ENCODE results near the gene TAF8.

TAF8 gene

GRCh38 chr6:42079941-42080464, 29.7 kb downstream of the TAF8 start:
- Histone ChIP-seq H3K4me1 (ENCODE audit: control insufficient read depth, insufficient read depth, low read length) (no peaks in the 10 kb centered on the region), H3K27me3 (ENCODE audit: control insufficient read depth, insufficient read depth, low read length) (no peaks in the 10 kb centered on the region), H3K4me3 (ENCODE audit: low read length) (no peak overlapping the region), H3K36me3 (ENCODE audit: control insufficient read depth, insufficient read depth, low read length) (peaks cover 20% of the 10 kb centered on the region), H3K27ac (ENCODE audit: low read depth, low read length) (no peak overlapping the region), H3K9ac (ENCODE audit: low read length) (no peak overlapping the region)

DNA sequence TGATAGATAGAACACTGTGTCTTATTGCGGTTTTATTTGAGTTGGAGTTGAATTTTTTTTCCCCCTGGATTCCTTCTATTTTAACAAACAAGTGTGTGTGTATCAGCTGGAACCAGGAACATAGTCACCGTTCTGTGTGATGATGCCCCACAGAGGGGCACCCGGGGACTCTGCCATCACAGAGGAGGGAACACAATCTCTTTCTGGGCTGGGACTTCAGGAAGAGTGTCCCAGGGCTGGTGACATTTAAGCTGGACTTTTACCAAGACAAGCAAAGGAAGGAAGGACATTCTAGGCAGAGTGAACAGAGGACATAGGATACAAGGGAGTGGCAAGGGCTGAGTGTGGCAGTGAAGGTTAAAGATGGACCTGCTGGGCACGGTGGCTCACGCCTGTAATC, 33.2 kb downstream of the TAF8 start:
- Histone ChIP-seq H3K9ac (ENCODE audit: low read length) (no peak overlapping the region), H3K4me3 (ENCODE audit: low read length) (no peak overlapping the region), H3K4me1 (ENCODE audit: control insufficient read depth, insufficient read depth, low read length) (no peaks in the 10 kb centered on the region), H3K27me3 (ENCODE audit: control insufficient read depth, insufficient read depth, low read length) (no peaks in the 10 kb centered on the region), H3K27ac (ENCODE audit: low read depth, low read length) (no peak overlapping the region), H3K36me3 (ENCODE audit: control insufficient read depth, insufficient read depth, low read length) (peaks cover 2% of the 10 kb centered on the region)

GRCh38 chr6:42084889-42085288, 34.6 kb downstream of the TAF8 start:
- Histone ChIP-seq H3K36me3 (ENCODE audit: control insufficient read depth, insufficient read depth, low read length) (peaks cover 2% of the 10 kb centered on the region), H3K9ac (ENCODE audit: low read length) (no peak overlapping the region), H3K4me3 (ENCODE audit: low read length) (no peak overlapping the region), H3K27me3 (ENCODE audit: control insufficient read depth, insufficient read depth, low read length) (no peaks in the 10 kb centered on the region), H3K4me1 (ENCODE audit: control insufficient read depth, insufficient read depth, low read length) (no peaks in the 10 kb centered on the region), H3K27ac (ENCODE audit: low read depth, low read length) (no peak overlapping the region)

GRCh38 chr6:42086046-42087035, 36.0 kb downstream of the TAF8 start:
- H3K4me1 ChIP-seq (ENCODE audit: control insufficient read depth, insufficient read depth, low read length), result no peaks in the 10 kb centered on the region
- peaks cover 2% of the 10 kb centered on the region for H3K36me3 ChIP-seq (ENCODE audit: control insufficient read depth, insufficient read depth, low read length)
- H3K27ac ChIP-seq (ENCODE audit: low read depth, low read length), result no peak overlapping the region
- no peaks in the 10 kb centered on the region for H3K27me3 ChIP-seq (ENCODE audit: control insufficient read depth, insufficient read depth, low read length)
- H3K9ac ChIP-seq (ENCODE audit: low read length), result no peak overlapping the region
- no peak overlapping the region for H3K4me3 ChIP-seq (ENCODE audit: low read length)

GRCh38 chr6:42088101-42088591, 37.8 kb downstream of the TAF8 start:
- H3K36me3 ChIP-seq (ENCODE audit: control insufficient read depth, insufficient read depth, low read length), result no peaks in the 10 kb centered on the region
- H3K27me3 ChIP-seq (ENCODE audit: control insufficient read depth, insufficient read depth, low read length), result no peaks in the 10 kb centered on the region
- no peak overlapping the region for H3K9ac ChIP-seq (ENCODE audit: low read length)
- H3K4me1 ChIP-seq (ENCODE audit: control insufficient read depth, insufficient read depth, low read length), result no peaks in the 10 kb centered on the region
- no peak overlapping the region for H3K27ac ChIP-seq (ENCODE audit: low read depth, low read length)
- no peak overlapping the region for H3K4me3 ChIP-seq (ENCODE audit: low read length)

DNA sequence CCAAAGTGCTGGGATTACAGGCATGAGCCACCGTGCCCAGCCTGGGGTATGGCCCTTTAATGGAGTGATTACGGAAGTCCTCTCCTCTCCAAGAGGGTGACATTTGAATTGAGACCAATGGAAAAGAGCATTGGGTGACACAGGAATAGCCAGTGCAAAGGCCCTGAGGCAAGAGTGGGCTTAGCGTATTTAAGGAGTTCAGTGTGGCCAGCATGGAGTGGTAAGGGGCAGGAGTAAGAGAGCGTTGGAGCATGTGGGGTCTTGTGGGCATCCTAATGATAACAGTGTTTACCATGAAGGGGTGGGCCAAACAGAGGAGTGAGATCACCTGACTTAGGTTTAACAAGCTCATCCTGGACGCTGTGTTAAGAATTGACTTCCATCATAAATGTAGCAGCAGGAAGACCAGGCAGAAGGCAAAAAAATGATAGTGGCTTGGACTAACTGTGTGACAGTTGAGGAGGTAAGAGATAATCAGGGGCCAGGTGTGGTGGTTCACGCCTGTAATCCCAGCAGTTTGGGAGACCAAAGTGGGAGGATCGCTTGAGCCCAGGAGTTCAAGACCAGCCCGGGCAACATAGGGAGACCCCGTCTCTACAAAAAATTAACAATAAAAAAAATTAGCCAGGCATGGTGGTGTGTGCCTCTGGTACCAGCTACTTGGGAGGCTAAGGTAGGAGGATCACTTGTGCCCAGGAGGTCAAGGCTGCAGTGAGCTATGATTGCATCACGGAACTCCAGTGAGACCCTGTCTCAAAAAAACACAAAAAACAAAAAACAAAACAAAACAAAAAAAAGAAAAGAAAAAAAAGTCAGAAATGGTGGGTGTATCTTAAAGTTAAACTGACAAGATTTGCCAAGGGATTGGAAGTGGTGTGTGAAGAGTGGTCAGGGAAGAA, 40.7 kb downstream of the TAF8 start:
- Histone ChIP-seq H3K4me1 (ENCODE audit: control insufficient read depth, insufficient read depth, low read length) (no peaks in the 10 kb centered on the region), H3K36me3 (ENCODE audit: control insufficient read depth, insufficient read depth, low read length) (no peaks in the 10 kb centered on the region), H3K9ac (ENCODE audit: low read length) (no peak overlapping the region), H3K27ac (ENCODE audit: low read depth, low read length) (no peak overlapping the region), H3K27me3 (ENCODE audit: control insufficient read depth, insufficient read depth, low read length) (no peaks in the 10 kb centered on the region), H3K4me3 (ENCODE audit: low read length) (no peak overlapping the region)

DNA sequence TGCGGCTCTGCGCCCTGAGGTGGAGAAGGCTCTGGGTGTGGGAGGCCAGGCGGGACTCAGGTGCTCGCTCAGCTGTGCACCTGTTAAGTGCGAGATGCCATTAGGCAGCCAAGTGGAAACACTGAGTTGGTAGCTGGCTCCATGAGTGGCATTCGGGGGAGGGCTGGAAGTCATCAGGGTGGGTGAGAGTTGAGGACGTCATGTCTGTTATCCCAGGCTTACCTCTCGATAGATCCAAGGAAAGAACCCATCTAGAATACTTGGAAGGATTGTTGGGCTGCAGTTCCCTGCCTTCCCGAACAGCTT, 41.3 kb downstream of the TAF8 start:
- Histone ChIP-seq H3K4me3 (ENCODE audit: low read length) (no peak overlapping the region), H3K4me1 (ENCODE audit: control insufficient read depth, insufficient read depth, low read length) (no peaks in the 10 kb centered on the region), H3K27me3 (ENCODE audit: control insufficient read depth, insufficient read depth, low read length) (no peaks in the 10 kb centered on the region), H3K27ac (ENCODE audit: low read depth, low read length) (no peak overlapping the region), H3K36me3 (ENCODE audit: control insufficient read depth, insufficient read depth, low read length) (no peaks in the 10 kb centered on the region), H3K9ac (ENCODE audit: low read length) (no peak overlapping the region)

DNA sequence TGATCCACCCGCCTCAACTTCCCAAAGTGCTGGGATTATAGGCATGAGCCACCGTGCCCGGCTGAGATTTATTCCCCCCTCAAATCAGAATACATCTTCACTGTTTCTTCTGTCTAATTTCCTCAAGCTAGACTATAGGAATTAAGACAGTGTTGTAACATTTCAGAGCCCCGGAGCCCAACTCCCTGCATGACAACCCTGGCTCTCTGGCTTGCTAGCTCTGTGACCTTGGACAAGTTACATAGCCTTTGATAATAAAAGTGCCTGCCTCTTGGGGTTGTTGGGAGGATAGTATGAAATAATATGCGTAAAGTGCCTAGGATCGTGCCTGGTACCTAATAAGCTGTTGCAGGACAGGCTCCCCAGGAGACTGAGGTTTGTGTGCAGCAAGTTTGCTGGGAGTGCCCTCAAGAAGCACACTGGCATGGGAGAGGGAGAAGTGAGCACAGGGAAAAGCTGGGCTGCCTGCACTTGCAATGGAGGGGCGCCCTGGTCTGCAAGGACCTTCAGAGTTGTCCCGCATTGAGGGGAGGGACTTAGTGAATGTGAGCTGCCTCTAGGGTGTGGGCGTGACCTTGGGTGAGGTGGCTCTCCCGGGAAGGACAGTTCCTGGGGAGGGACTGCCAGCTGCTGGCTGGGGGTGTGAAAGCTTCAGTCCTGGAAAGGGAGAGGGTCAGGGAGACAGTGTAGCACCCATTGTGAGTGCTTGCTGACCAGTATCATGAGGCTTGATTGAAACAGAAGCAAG, 43.4 kb downstream of the TAF8 start:
- Histone ChIP-seq H3K27ac (ENCODE audit: low read depth, low read length) (no peak overlapping the region), H3K4me3 (ENCODE audit: low read length) (no peak overlapping the region), H3K27me3 (ENCODE audit: control insufficient read depth, insufficient read depth, low read length) (no peaks in the 10 kb centered on the region), H3K36me3 (ENCODE audit: control insufficient read depth, insufficient read depth, low read length) (no peaks in the 10 kb centered on the region), H3K9ac (ENCODE audit: low read length) (no peak overlapping the region), H3K4me1 (ENCODE audit: control insufficient read depth, insufficient read depth, low read length) (no peaks in the 10 kb centered on the region)

DNA sequence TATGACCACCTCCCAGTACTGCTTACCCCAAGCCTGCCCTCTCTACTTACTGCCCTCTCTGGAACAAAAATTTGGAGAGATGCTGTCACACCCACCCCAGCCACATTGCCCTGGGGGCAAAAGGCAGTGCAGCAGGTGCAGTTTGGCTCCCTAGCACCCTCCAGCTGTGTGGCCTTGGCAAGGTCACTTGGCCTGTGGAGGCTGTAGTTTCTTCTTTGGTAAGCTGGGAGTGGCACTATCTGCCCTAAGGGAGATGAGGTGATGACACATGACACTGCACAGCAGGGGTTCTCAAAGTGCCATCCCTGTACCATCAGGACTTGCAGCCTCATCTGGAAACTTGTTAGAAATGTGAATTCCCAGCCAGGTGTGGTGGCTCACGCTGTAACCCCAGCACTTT, 44.8 kb downstream of the TAF8 start:
- Histone ChIP-seq H3K4me3 (ENCODE audit: low read length) (no peak overlapping the region), H3K4me1 (ENCODE audit: control insufficient read depth, insufficient read depth, low read length) (peaks cover 2% of the 10 kb centered on the region), H3K27ac (ENCODE audit: low read depth, low read length) (no peak overlapping the region), H3K9ac (ENCODE audit: low read length) (no peak overlapping the region), H3K27me3 (ENCODE audit: control insufficient read depth, insufficient read depth, low read length) (no peaks in the 10 kb centered on the region), H3K36me3 (ENCODE audit: control insufficient read depth, insufficient read depth, low read length) (no peaks in the 10 kb centered on the region)

GRCh38 chr6:42095776-42096541, 45.6 kb downstream of the TAF8 start:
- H3K27me3 ChIP-seq (ENCODE audit: control insufficient read depth, insufficient read depth, low read length), result no peaks in the 10 kb centered on the region
- H3K4me3 ChIP-seq (ENCODE audit: low read length), result no peak overlapping the region
- H3K36me3 ChIP-seq (ENCODE audit: control insufficient read depth, insufficient read depth, low read length), result no peaks in the 10 kb centered on the region
- H3K27ac ChIP-seq (ENCODE audit: low read depth, low read length), result no peak overlapping the region
- H3K4me1 ChIP-seq (ENCODE audit: control insufficient read depth, insufficient read depth, low read length), result peaks cover 4% of the 10 kb centered on the region
- H3K9ac ChIP-seq (ENCODE audit: low read length), result no peak overlapping the region

- peaks cover 4% of the 10 kb centered on the region for H3K27me3 ChIP-seq (ENCODE audit: control insufficient read depth, insufficient read depth, low read length)
- H3K27ac ChIP-seq (ENCODE audit: low read depth, low read length), result peak overlapping the region; percentile 15
- no peaks in the 10 kb centered on the region for H3K36me3 ChIP-seq (ENCODE audit: control insufficient read depth, insufficient read depth, low read length)
- peaks cover 4% of the 10 kb centered on the region for H3K4me1 ChIP-seq (ENCODE audit: control insufficient read depth, insufficient read depth, low read length)
- H3K9ac ChIP-seq (ENCODE audit: low read length), result no peak overlapping the region
- H3K4me3 ChIP-seq (ENCODE audit: low read length), result no peak overlapping the region
Measured at GRCh38 chr6:42099340-42100028, 49.2 kb downstream of the TAF8 start.
